Thyroid gland (tissue), 4 donors: ENCODE results near the gene ATP1A2.

Experiments
- CTCF ChIP-seq, 6 experiments: fragments of 200-600 bp in 3 of 6; fragments of 450-650 bp in 3 of 6; sonication (generic) in 3 of 6; IDR thresholded peaks; one replicate each; pipeline ENCODE4 v1.5.1; 2016 to 2019; ENCODE audit warnings: antibody characterized with exemption in 6 of 6, mild to moderate bottlenecking in 2 of 6, inconsistent platforms in 1 of 6, moderate library complexity in 1 of 6
- POLR2A ChIP-seq, 2 donors: fragments of 450-650 bp; IDR thresholded peaks; one replicate each; pipeline ENCODE4 v1.6.1; 2017; ENCODE audit warnings: antibody characterized with exemption in 2 of 2, mild to moderate bottlenecking in 2 of 2, moderate library complexity in 1 of 2

- TF ChIP-seq CTCF (IDR thresholded peaks at IDR 0.05) (no peak), POLR2A (IDR thresholded peaks at IDR 0.05) (no peak)
Observed at GRCh38 chr1:160093624-160094290, 21.8 kb upstream of the ATP1A2 start.
